GM12892 (cell line): ENCODE measurements around the gene SIDT2.

ENCODE experiments used
- DNase-seq: peaks from one replicate; pipeline ENCODE4 v3.0.0; 2011; ENCODE audit not compliant: insufficient read length
- FAIRE-seq: peaks from 2 replicates; lab custom pipeline; 2011; peaks lifted over from hg19 to GRCh38; lab: Jason Lieb, UNC
- POLR2A ChIP-seq: IDR thresholded peaks from 2 replicates; pipeline ENCODE4 v1.6.1; 2011; ENCODE audit warnings: low read depth, low read length, control low read depth
- POLR2AphosphoS5 ChIP-seq: IDR thresholded peaks from 2 replicates; pipeline ENCODE4 v1.6.1; 2011; ENCODE audit warnings: low read depth, low read length, control low read depth
- TAF1 ChIP-seq: IDR thresholded peaks from 2 replicates; pipeline ENCODE4 v1.6.1; 2011; ENCODE audit warnings: low read depth, mild to moderate bottlenecking, control low read depth, low read length, borderline replicate concordance

The SIDT2 gene

GRCh38 chr11:117192401-117192875 lies 13.9 kb downstream of the SIDT2 start:
- TF ChIP-seq POLR2A (no peak), TAF1 (no peak), POLR2AphosphoS5 (no peak)
- DNase-seq: no peak
- no peak for FAIRE-seq

GRCh38 chr11:117193130-117194020 lies 14.8 kb downstream of the SIDT2 start:
- no peak for TF ChIP-seq POLR2AphosphoS5
- TF ChIP-seq POLR2A: no peak
- no peak for TF ChIP-seq TAF1
- FAIRE-seq: no peak
- DNase-seq: no peak

DNA sequence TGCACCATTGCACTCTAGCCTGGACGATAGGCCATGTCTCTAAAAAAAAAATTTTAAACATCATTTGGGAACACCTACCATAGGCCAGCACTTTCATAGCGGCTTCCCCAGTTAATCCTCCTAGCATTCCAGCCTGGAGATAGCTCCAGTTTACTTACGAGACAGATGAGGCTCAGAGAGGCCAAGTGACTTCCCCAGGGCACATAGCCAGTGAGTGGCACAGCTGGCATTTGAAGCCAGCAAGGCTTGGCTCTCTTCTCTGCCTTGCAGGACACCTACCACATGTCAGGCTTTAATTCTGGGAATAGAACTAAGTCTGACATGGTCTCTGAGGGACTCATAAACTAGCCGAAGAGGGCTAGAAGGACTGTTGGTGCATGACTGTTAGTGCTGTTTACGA lies 15.7 kb downstream of the SIDT2 start:
- DNase-seq (no peak), FAIRE-seq (no peak)
- no peak for TF ChIP-seq POLR2AphosphoS5
- no peak for TF ChIP-seq TAF1
- no peak for TF ChIP-seq POLR2A

DNA sequence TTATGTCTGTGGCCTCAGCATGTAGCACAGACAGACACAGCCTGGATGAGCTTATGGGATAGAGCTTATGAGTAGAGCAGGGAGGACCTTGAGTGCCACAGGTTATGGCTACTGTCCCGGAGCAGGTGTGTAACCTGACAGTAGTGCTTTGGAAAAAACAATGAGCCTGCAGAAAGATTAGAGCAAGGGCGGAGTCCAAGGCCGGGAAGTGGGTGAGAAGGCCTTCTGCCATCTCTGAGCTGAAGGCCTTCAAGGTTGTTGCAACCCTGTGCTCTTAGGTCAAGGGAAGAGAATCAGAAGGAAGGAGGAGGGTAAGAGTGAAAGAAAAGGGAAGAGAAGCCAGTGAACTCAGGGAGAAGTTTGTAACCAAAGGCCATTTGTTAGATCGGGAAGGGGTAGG lies 16.7 kb downstream of the SIDT2 start:
- DNase-seq (no peak), FAIRE-seq (no peak)
- TF ChIP-seq TAF1: no peak
- TF ChIP-seq POLR2AphosphoS5: no peak
- no peak for TF ChIP-seq POLR2A

- FAIRE-seq: no peak
- no peak for DNase-seq
- TF ChIP-seq POLR2A (no peak), POLR2AphosphoS5 (no peak)
These were observed 17.2 kb downstream of the SIDT2 start for GRCh38 chr11:117195761-117196160.

DNA sequence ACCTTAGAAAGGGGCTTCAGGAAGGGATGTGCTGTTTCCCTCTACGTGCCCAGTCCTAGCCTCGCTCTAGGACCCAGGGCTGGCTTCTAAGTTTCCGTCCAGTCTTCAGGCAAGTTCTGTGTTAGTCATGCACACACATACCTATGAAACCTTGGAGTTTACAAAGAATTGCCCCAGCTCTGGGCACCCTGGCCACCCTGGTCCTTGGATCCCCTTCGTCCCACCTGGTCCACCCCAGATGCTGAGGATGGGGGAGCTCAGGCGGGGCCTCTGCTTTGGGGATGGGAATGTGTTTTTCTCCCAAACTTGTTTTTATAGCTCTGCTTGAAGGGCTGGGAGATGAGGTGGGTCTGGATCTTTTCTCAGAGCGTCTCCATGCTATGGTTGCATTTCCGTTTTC lies 18.5 kb downstream of the SIDT2 start:
- DNase-seq: no peak
- no peak for TF ChIP-seq TAF1
- no peak for FAIRE-seq

GRCh38 chr11:117197516-117198456 lies 19.2 kb downstream of the SIDT2 start:
- FAIRE-seq (no peak), DNase-seq (no peak)
- no peak for TF ChIP-seq TAF1
- no peak for TF ChIP-seq POLR2A
- TF ChIP-seq POLR2AphosphoS5: no peak

DNA sequence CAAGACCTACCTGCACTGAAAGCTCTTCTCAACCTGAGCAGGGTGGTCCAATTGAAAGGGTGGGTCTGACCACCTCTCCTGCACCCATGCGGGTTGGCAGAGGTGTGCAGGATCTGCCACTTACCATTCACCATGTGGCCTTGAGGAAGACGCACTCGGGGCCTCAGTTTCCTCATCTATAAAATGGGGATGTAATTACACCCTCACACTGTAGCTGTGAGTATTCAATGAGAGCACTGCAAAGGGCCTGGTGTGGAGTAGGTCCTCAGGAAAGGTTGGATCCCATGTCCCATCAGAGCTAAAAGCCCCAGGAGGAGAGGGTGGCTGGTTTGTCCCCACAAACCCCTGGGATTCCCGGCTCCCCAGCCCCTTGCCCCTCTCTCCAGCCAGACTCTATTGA lies 20.1 kb downstream of the SIDT2 start:
- FAIRE-seq (no peak), DNase-seq (no peak)
- no peak for TF ChIP-seq TAF1
- TF ChIP-seq POLR2AphosphoS5: no peak
- no peak for TF ChIP-seq POLR2A

DNA sequence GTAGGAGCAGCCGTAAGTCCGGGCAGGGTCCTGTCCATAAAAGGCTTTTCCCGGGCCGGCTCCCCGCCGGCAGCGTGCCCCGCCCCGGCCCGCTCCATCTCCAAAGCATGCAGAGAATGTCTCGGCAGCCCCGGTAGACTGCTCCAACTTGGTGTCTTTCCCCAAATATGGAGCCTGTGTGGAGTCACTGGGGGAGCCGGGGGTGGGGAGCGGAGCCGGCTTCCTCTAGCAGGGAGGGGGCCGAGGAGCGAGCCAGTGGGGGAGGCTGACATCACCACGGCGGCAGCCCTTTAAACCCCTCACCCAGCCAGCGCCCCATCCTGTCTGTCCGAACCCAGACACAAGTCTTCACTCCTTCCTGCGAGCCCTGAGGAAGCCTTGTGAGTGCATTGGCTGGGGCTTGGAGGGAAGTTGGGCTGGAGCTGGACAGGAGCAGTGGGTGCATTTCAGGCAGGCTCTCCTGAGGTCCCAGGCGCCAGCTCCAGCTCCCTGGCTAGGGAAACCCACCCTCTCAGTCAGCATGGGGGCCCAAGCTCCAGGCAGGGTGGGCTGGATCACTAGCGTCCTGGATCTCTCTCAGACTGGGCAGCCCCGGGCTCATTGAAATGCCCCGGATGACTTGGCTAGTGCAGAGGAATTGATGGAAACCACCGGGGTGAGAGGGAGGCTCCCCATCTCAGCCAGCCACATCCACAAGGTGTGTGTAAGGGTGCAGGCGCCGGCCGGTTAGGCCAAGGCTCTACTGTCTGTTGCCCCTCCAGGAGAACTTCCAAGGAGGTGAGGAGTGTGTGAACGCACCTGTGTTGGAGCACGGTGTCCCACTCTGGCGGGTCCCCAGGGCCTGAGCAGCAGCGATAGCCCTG lies 20.7 kb downstream of the SIDT2 start, which contains the start of gene TAGLN:
Gene TAGLN (plus strand): TSS at position 318 of the 863 bp plus-strand sequence. CDS start 3,644 bp downstream, outside the sequence.
- FAIRE-seq: no peak
- TF ChIP-seq POLR2AphosphoS5 (no peak), POLR2A (no peak), TAF1 (no peak)
- DNase-seq: no peak

DNA sequence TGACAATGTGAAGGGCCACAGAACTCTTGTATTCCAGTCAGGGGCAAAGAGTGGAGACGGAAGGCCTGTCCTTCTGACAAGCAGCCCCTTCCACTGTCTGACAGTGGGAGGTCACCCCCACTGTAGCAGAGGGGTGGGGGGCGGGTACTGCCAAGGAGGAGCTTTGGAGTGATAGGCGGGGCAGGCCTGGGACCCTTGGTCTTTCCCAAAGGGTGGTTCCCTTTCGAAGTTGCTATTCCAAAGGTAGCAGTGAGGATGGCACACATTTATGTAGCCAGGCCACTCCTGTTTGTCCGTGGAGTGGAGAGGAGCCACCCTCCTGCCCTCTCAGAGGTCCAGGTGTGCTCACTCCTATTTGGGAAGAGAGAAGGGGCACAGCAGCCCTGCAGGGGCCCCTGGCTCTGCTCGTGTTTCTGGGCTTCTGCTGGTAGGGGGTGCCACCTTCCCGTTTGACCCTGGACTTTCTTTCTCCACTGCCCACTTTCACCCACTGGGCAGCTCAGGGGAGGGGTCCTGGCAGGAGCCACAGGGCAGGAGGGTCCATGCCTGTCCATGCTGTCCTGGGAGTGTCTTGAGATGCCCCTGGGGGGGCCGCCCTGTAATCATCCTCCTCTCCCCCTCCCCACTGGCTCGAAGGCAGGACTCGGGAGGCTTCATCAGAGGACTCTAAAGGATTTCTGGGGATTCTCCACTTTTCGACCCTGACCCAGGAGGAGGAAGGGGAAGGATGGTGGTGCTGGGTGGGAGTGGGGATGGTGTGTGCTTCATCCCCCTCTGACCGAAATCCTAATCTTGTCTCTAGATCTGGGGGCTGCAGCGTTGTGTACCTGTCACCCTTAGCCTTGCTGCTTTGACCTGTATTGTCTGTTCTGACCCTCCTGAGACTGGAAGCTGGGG lies 21.6 kb downstream of the SIDT2 start:
- no peak for DNase-seq

More for the DNA sequence above, 21.6 kb downstream of the SIDT2 start:
- TF ChIP-seq POLR2A (no peak), POLR2AphosphoS5 (no peak), TAF1 (no peak)
- no peak for FAIRE-seq
